ENCODE data around the gene PSMD13. TPM values are rescaled to one million over a fixed set of nuclear protein-coding genes. Genes with fewer than 3 reads are reported as not detected.

Gene PSMD13
- total and polyA plus RNA-seq, 2 of the 13 experiments (the other 11 are each of a cell fraction or from before 2014, with no cell fraction given) = 83.0 to 117 TPM

DNA sequence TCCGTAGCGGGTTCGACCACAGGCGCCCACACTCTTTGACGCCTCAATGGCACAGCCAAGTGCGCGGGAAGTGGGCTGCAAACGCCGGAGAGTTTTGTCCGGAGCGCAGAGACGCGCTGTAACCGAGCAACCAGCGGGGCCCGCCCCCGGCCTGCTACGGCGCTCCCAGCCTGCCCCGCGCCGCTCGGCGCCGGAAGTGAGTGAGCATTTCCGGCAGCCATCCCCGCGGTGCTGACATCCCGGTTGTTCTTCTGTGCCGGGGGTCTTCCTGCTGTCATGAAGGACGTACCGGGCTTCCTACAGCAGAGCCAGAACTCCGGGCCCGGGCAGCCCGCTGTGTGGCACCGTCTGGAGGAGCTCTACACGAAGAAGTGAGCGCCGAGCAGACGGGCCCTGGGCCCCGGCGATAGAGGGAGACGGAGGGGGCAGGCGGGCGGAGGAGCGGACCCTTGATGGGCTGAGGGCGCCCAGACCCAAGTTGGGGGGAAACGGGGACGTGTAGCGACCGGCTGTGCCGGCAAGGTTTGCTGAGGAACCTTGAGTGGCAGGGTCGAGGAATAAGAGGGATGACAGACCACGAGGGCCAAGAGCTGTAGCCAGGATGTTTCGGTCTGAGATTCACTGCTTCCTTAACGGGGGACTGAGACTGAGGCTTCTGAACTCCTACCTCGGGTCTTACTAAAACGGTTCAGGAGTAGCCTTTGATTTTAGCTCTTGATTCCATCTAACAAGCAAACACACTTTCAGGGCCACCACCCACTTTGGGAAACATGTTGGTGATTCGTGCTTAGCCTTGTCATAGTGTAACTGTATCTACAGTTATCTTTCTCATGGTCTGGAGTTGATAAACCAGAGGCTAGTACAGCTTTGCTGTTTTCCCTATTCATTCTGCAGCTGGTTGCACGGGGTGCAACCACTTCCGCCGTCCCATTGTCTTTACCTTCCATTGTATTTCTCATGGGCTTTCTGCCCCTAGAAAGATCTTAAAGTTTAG is at the start of gene PSMD13 (continued):
- TF ChIP-seq ZNF142 (CRISPR knock-in tag; IDR thresholded peaks at IDR 0.05) = no peak
- TF ChIP-seq, protein P1, sequence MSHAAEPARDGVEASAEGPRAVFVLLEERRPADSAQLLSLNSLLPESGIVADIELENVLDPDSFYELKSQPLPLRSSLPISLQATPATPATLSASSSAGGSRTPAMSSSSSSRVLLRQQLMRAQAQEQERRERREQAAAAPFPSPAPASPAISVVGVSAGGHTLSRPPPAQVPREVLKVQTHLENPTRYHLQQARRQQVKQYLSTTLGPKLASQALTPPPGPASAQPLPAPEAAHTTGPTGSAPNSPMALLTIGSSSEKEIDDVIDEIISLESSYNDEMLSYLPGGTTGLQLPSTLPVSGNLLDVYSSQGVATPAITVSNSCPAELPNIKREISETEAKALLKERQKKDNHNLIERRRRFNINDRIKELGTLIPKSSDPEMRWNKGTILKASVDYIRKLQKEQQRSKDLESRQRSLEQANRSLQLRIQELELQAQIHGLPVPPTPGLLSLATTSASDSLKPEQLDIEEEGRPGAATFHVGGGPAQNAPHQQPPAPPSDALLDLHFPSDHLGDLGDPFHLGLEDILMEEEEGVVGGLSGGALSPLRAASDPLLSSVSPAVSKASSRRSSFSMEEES (CRISPR knock-in tag; IDR thresholded peaks at IDR 0.05) = peak; percentile 67; the same call in 1 of the 2 replicates
- peak; percentile 57; the same call in 1 of the 2 replicates for TF ChIP-seq BORCS8-MEF2B (CRISPR knock-in tag; IDR thresholded peaks at IDR 0.05)
- peak; percentile 44; the same call in 1 of the 2 replicates for TF ChIP-seq ZNF891 (CRISPR knock-in tag; IDR thresholded peaks at IDR 0.05)
- peak; percentile 15; the same call in 1 of the 2 replicates for TF ChIP-seq ZNF597 (CRISPR knock-in tag; IDR thresholded peaks at IDR 0.05)
- TF ChIP-seq AKNA (CRISPR knock-in tag; IDR thresholded peaks at IDR 0.05; ENCODE audit: borderline replicate concordance) = no peak
- no peak; the same call in 1 of the 2 replicates for TF ChIP-seq ZFP36L1 (CRISPR knock-in tag; IDR thresholded peaks at IDR 0.05)
- TF ChIP-seq TFDP2 (CRISPR knock-in tag; IDR thresholded peaks at IDR 0.05) = peak; percentile 56
- 0 out of 2 replicates have a peak, but pooled peaks have one; percentile 8 for TF ChIP-seq ARNTL (CRISPR knock-in tag; IDR thresholded peaks at IDR 0.05)
- peak; percentile 29; the same call in 1 of the 2 replicates for TF ChIP-seq MEIS1 (CRISPR knock-in tag; IDR thresholded peaks at IDR 0.05; ENCODE audit: borderline replicate concordance)
- TF ChIP-seq ZNF839 (CRISPR knock-in tag; IDR thresholded peaks at IDR 0.05; ENCODE audit: borderline replicate concordance) = no peak

Measured in HepG2 (cell line).